HCT116 (cell line): ENCODE results near the gene CASZ1. TPM values are rescaled to one million over a fixed set of nuclear protein-coding genes. Genes with fewer than 3 reads are reported as not detected.

Experiments
- ATAC-seq: fragments of 200-7000 bp; cut with Tn5 transposase; 2 replicates; pipeline ENCODE4 v1.9.1; 2020; ENCODE audit warnings: mild to moderate bottlenecking, moderate library complexity
- BruUV-seq: library from RNA; stranded (reverse); fragments of 400-500 nt; replicated peaks from 2 replicates; lab custom pipeline; 2021; lab: Mats Ljungman, UMichigan
- CTCF ChIA-PET: fragments of 300-600 bp; sonication (Branson Sonifier 250); formaldehyde crosslinking; loops from one replicate; lab custom pipeline; 2021; ENCODE audit warnings: antibody characterized with exemption; lab: Charles Lee
- POLR2A ChIA-PET: fragments of 300-600, 350-600 bp; sonication (Branson Sonifier 250); formaldehyde crosslinking; loops from one replicate; lab custom pipeline; 2021; ENCODE audit warnings: antibody characterized with exemption; lab: Charles Lee
- RAD21 ChIA-PET, 2 experiments: fragments of 300-600 bp; sonication (Branson Sonifier 250); formaldehyde crosslinking; loops; one replicate each; lab custom pipeline; 2023; ENCODE audit warnings: low total read pairs in 2 of 2; ENCODE audit not compliant: uncharacterized antibody in 2 of 2, unreplicated experiment in 2 of 2, low non-redundant PET in 1 of 2; lab: Charles Lee
- DNase-seq: peaks from one replicate; pipeline ENCODE4 v3.0.0-alpha.2; 2010; ENCODE audit warnings: low read depth, low spot score
- H2AFZ ChIP-seq: fragments of 200-600 bp; shearing (Covaris generic), sonication (generic); 2 replicates; pipeline ENCODE4 v1.6.1; 2017; ENCODE audit warnings: low read depth, mixed run types, mixed read lengths, antibody characterized with exemption, low read length; ENCODE audit not compliant: poor library complexity, severe bottlenecking
- H3K27ac ChIP-seq: 2 replicates; pipeline ENCODE4 v1.5.1; 2012; ENCODE audit warnings: low read depth, low read length
- H3K27me3 ChIP-seq: fragments of 200-600 bp; sonication (generic); 2 replicates; pipeline ENCODE4 v1.6.1; 2016; ENCODE audit warnings: mixed run types, low read length, mixed read lengths; ENCODE audit not compliant: insufficient read depth
- H3K36me3 ChIP-seq, 2 experiments: fragments of 200-500 bp in 1 of 2; fragments of 200-600 bp in 1 of 2; sonication (Bioruptor generic) in 1 of 2; sonication (generic) in 1 of 2; 2 replicates each; pipeline versions ENCODE4 v1.5.1 to v1.6.1; 2014 to 2016; ENCODE audit warnings: low read length in 2 of 2, inconsistent platforms in 1 of 2, mixed read lengths in 1 of 2, mixed run types in 1 of 2; ENCODE audit not compliant: insufficient read depth in 2 of 2, control insufficient read depth in 1 of 2
- H3K4me1 ChIP-seq, 2 experiments: fragments of 200-600 bp in 1 of 2; sonication (generic) in 1 of 2; 2 replicates each; pipeline versions ENCODE4 v1.5.1 to v1.6.1; 2012 to 2017; ENCODE audit warnings: low read length in 2 of 2, inconsistent platforms in 1 of 2, mild to moderate bottlenecking in 1 of 2, mixed read lengths in 1 of 2, mixed run types in 1 of 2, moderate library complexity in 1 of 2; ENCODE audit not compliant: insufficient read depth in 2 of 2, control insufficient read depth in 1 of 2
- H3K4me2 ChIP-seq: fragments of 200-600 bp; sonication (generic); 2 replicates; pipeline ENCODE4 v1.6.1; 2017; ENCODE audit warnings: mixed run types, low read length, mixed read lengths
- H3K4me3 ChIP-seq, 2 experiments: fragments of 200-600 bp in 1 of 2; sonication (generic) in 1 of 2; replicated peaks in 1 of 2; 2 replicates each; pipeline ENCODE4 v1.5.1; 2011 to 2016; ENCODE audit warnings: low read length in 2 of 2, control low read depth in 1 of 2, low read depth in 1 of 2, mild to moderate bottlenecking in 1 of 2, mixed read lengths in 1 of 2, mixed run types in 1 of 2
- H3K79me2 ChIP-seq: fragments of 200-600 bp; sonication (generic); 2 replicates; pipeline ENCODE4 v1.6.1; 2017; ENCODE audit warnings: mild to moderate bottlenecking, mixed run types, low read length, moderate library complexity, mixed read lengths; ENCODE audit not compliant: insufficient read depth
- H3K9ac ChIP-seq: fragments of 200-600 bp; sonication (generic); 2 replicates; pipeline ENCODE4 v1.6.1; 2016; ENCODE audit warnings: low read length, mixed read lengths
- H3K9me2 ChIP-seq: fragments of 200-600 bp; sonication (generic), shearing (Covaris generic); 2 replicates; pipeline ENCODE4 v1.6.1; 2017; ENCODE audit warnings: mixed run types, mild to moderate bottlenecking, moderate library complexity; ENCODE audit not compliant: insufficient read depth
- H3K9me3 ChIP-seq, 2 experiments: fragments of 200-500 bp in 1 of 2; fragments of 200-600 bp in 1 of 2; sonication (Bioruptor generic) in 1 of 2; sonication (generic) in 1 of 2; 2 replicates each; pipeline ENCODE4 v1.6.1; 2014 to 2017; ENCODE audit warnings: low read length in 2 of 2, mixed read lengths in 2 of 2, inconsistent platforms in 1 of 2, low read depth in 1 of 2, mild to moderate bottlenecking in 1 of 2, mixed run types in 1 of 2, moderate library complexity in 1 of 2; ENCODE audit not compliant: control insufficient read depth in 1 of 2, insufficient read depth in 1 of 2
- H4K20me1 ChIP-seq: fragments of 200-600 bp; sonication (generic), shearing (Covaris generic); 2 replicates; pipeline ENCODE4 v1.6.1; 2017; ENCODE audit warnings: mixed run types, mild to moderate bottlenecking, moderate library complexity; ENCODE audit not compliant: insufficient read depth
- ATF3 ChIP-seq: IDR thresholded peaks from 2 replicates; pipeline ENCODE4 v1.6.1; 2012
- CBX3 ChIP-seq: IDR thresholded peaks from 2 replicates; pipeline ENCODE4 v1.6.1; 2012; ENCODE audit warnings: low read depth
- CEBPB ChIP-seq: IDR thresholded peaks from 2 replicates; pipeline ENCODE4 v1.6.1; 2012; ENCODE audit warnings: low read depth
- EGR1 ChIP-seq: IDR thresholded peaks from 2 replicates; pipeline ENCODE4 v1.6.1; 2012; ENCODE audit warnings: low read depth
- EZH2 ChIP-seq: fragments of 200-600 bp; sonication (generic); IDR thresholded peaks from 2 replicates; pipeline ENCODE4 v1.6.1; 2017; ENCODE audit warnings: antibody characterized with exemption, mixed run types
- EZH2phosphoT487 ChIP-seq: fragments of 200-600 bp; IDR thresholded peaks from 2 replicates; pipeline ENCODE4 v1.6.1; 2018; ENCODE audit warnings: antibody characterized with exemption, borderline replicate concordance
- FOSL1 ChIP-seq: IDR thresholded peaks from 2 replicates; pipeline ENCODE4 v1.6.1; 2012; ENCODE audit warnings: low read depth
- JUND ChIP-seq: IDR thresholded peaks from 2 replicates; pipeline ENCODE4 v1.6.1; 2012
- MAX ChIP-seq: IDR thresholded peaks from 2 replicates; pipeline ENCODE4 v1.6.1; 2012
- POLR2A ChIP-seq: IDR thresholded peaks from 2 replicates; pipeline ENCODE4 v1.7.0; 2011; ENCODE audit warnings: borderline replicate concordance; ENCODE audit not compliant: insufficient read depth, insufficient read length; ENCODE audit errors: extremely low read depth
- POLR2AphosphoS5 ChIP-seq: IDR thresholded peaks from 2 replicates; pipeline ENCODE4 v1.6.1; 2011; ENCODE audit warnings: mild to moderate bottlenecking, low read depth, low read length, moderate library complexity
- RAD21 ChIP-seq: IDR thresholded peaks from 2 replicates; pipeline ENCODE4 v1.6.1; 2012; ENCODE audit warnings: low read depth, mild to moderate bottlenecking
- SIN3A ChIP-seq: IDR thresholded peaks from 2 replicates; pipeline ENCODE4 v1.6.1; 2012; ENCODE audit warnings: low read depth
- SP1 ChIP-seq: IDR thresholded peaks from 2 replicates; pipeline ENCODE4 v1.6.1; 2012; ENCODE audit warnings: low read depth
- SRF ChIP-seq: IDR thresholded peaks from 2 replicates; pipeline ENCODE4 v1.6.1; 2012; ENCODE audit warnings: low read depth
- TCF7L2 ChIP-seq: IDR thresholded peaks from 2 replicates; pipeline ENCODE4 v1.7.0; 2011; ENCODE audit warnings: borderline replicate concordance, inconsistent platforms; ENCODE audit not compliant: insufficient read depth, insufficient read length; ENCODE audit errors: extremely low read depth
- ZBTB33 ChIP-seq: IDR thresholded peaks from 2 replicates; pipeline ENCODE4 v1.6.1; 2011; ENCODE audit warnings: mild to moderate bottlenecking, low read length, moderate library complexity; ENCODE audit not compliant: insufficient replicate concordance; ENCODE audit errors: extremely low read depth
- ZNF274 ChIP-seq: fragments of 200-500 bp; sonication (Bioruptor generic); IDR thresholded peaks from 2 replicates; pipeline ENCODE4 v1.6.1; 2014; ENCODE audit warnings: mild to moderate bottlenecking, low read depth, low read length, inconsistent platforms
- intact Hi-C: fragments of 100-400 bp; cut with micrococcal nuclease; formaldehyde crosslinking; loops from 2 replicates; pipeline ENCODE4 v1.10.0; 2022
- total RNA-seq: library from RNA; stranded (reverse); gene quantifications from one replicate; pipeline ENCODE4 v1.2.1, GENCODE V29; 2021; ENCODE audit not compliant: unreplicated experiment

The CASZ1 gene
- total RNA-seq, 1 experiment from 2014 or later = 7.7 TPM

- Histone ChIP-seq H3K27me3 (no peaks in the 10 kb centered on the region), H2AFZ (no peak overlapping the region), H3K4me2 (no peak overlapping the region), H3K27ac (no peak overlapping the region), H3K79me2 (no peaks in the 10 kb centered on the region), H3K9ac (no peak overlapping the region), H3K9me3 (no peaks in the 10 kb centered on the region), H3K36me3 (no peaks in the 10 kb centered on the region; a peak in 1 of 4 replicates), H3K4me3 (no peak overlapping the region), H3K4me1 (no peaks in the 10 kb centered on the region), H3K9me2 (no peaks in the 10 kb centered on the region)
- intact Hi-C loops = no loop called here
- no peak for ATAC-seq
- DNase-seq = no peak
- ChIA-PET POLR2A (no interaction called here), RAD21 (no interaction called here)
- no TSS peak for BruUV-seq
- TF ChIP-seq FOSL1 (no peak), POLR2AphosphoS5 (no peak), CEBPB (no peak), EZH2phosphoT487 (no peak), ATF3 (no peak), EZH2 (no peak), CBX3 (no peak), JUND (no peak), RAD21 (no peak), EGR1 (no peak)
- TF ChIP-seq, all 23 proteins: peak for 0
- H4K20me1 ChIP-seq = no peaks in the 10 kb centered on the region
- CTCF ChIA-PET = no interaction called here
These were observed 174.5 kb downstream of the CASZ1 start for GRCh38 chr1:10621906-10622305.

- Histone ChIP-seq H3K4me3 (no peak overlapping the region), H2AFZ (no peak overlapping the region), H3K9ac (no peak overlapping the region), H3K79me2 (no peaks in the 10 kb centered on the region), H3K9me2 (no peaks in the 10 kb centered on the region), H4K20me1 (no peaks in the 10 kb centered on the region), H3K36me3 (no peaks in the 10 kb centered on the region; a peak in 1 of 4 replicates), H3K27me3 (no peaks in the 10 kb centered on the region), H3K4me2 (no peak overlapping the region), H3K4me1 (no peaks in the 10 kb centered on the region), H3K27ac (no peak overlapping the region), H3K9me3 (no peaks in the 10 kb centered on the region)
- ATAC-seq = no peak
- no TSS peak for BruUV-seq
- intact Hi-C loops = no loop called here
- CTCF ChIA-PET = no interaction called here
- RAD21 ChIA-PET = no interaction called here
- DNase-seq = no peak
- POLR2A ChIA-PET = no interaction called here
- TF ChIP-seq FOSL1 (no peak), SP1 (no peak), ZNF274 (no peak), ZBTB33 (no peak), SRF (no peak), POLR2AphosphoS5 (no peak), SIN3A (no peak), POLR2A (no peak), MAX (no peak), RAD21 (no peak), JUND (no peak), EZH2 (no peak), TCF7L2 (no peak), EGR1 (no peak)
These were observed 175.7 kb downstream of the CASZ1 start for GRCh38 chr1:10620776-10621175.
